ENCODE data around the gene GPC3. TPM values are rescaled to one million over a fixed set of nuclear protein-coding genes. Genes with fewer than 3 reads are reported as not detected.

The GPC3 gene
- total RNA-seq, 1 donor from 2014 or later = 628 TPM

DNA sequence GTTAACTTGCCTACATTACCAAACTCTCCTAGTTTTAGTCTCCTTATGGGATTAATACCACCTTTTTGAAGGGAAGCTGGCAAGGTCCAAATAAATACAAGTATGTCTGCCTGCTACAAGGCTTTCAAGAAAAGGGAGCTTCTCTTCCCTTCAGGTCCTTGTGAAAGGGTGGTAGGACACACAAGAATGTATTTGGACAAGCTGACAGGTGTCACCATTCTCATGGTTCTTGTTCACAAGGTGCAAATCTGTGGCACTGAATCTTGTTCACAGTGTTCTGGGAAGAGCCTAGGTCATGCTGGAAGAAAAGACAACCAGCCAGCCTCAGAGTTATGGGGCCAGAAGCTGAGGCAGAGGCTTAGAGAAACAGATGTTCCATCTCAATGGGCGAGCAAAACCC, 41.9 kb downstream of the GPC3 start:
- TF ChIP-seq, protein P1, sequence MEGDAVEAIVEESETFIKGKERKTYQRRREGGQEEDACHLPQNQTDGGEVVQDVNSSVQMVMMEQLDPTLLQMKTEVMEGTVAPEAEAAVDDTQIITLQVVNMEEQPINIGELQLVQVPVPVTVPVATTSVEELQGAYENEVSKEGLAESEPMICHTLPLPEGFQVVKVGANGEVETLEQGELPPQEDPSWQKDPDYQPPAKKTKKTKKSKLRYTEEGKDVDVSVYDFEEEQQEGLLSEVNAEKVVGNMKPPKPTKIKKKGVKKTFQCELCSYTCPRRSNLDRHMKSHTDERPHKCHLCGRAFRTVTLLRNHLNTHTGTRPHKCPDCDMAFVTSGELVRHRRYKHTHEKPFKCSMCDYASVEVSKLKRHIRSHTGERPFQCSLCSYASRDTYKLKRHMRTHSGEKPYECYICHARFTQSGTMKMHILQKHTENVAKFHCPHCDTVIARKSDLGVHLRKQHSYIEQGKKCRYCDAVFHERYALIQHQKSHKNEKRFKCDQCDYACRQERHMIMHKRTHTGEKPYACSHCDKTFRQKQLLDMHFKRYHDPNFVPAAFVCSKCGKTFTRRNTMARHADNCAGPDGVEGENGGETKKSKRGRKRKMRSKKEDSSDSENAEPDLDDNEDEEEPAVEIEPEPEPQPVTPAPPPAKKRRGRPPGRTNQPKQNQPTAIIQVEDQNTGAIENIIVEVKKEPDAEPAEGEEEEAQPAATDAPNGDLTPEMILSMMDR (conservative IDR thresholded peaks at IDR 0.05) = no peak
- Mint-ChIP-seq H3K9me3 (no peaks in the 10 kb centered on the region), H3K4me3 (no peak overlapping the region), H3K4me1 (ENCODE audit: unreplicated experiment) (peaks cover 39% of the 10 kb centered on the region), H3K27ac (no peak overlapping the region), H3K36me3 (peaks cover 18% of the 10 kb centered on the region), H3K27me3 (no peaks in the 10 kb centered on the region)
- DNase-seq (ENCODE audit: extremely low spot score, unreplicated experiment) = no peak

DNA sequence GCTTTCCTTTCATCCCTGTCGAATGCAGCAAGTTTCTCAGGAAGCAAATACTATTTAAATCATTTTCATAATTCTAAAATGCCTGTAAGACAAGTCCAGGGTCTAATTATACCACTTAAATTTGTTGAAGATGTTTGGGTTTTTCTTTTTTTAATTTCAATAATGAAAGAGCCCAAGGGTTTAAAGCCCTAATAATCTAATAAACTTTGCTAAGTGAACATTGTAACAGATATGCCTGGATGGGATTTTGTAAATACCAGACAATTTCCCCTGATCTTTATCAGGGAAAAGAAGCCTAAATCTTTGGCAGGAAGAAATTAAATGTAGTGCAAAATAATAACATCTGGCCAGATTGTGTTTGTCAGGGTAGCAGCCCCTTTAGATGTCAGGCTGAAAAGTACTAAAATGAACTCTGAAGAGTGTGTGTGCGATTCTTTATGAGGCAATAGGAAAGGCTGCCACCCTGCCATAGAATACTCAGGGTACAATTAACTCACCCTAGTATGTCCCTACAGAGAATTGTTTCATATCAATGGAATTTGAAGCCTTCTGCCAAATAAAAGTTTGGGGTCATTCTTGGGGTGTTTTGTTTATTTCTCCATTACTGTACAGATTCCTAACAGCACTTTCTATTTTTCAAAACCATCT, 45.6 kb downstream of the GPC3 start:
- Mint-ChIP-seq H3K36me3 (peaks cover 7% of the 10 kb centered on the region), H3K27me3 (no peaks in the 10 kb centered on the region), H3K4me1 (ENCODE audit: unreplicated experiment) (peaks cover 38% of the 10 kb centered on the region), H3K27ac (no peak overlapping the region), H3K4me3 (no peak overlapping the region), H3K9me3 (no peaks in the 10 kb centered on the region)
- DNase-seq (ENCODE audit: extremely low spot score, unreplicated experiment) = no peak
- TF ChIP-seq, protein P1 (conservative IDR thresholded peaks at IDR 0.05) = no peak

DNA sequence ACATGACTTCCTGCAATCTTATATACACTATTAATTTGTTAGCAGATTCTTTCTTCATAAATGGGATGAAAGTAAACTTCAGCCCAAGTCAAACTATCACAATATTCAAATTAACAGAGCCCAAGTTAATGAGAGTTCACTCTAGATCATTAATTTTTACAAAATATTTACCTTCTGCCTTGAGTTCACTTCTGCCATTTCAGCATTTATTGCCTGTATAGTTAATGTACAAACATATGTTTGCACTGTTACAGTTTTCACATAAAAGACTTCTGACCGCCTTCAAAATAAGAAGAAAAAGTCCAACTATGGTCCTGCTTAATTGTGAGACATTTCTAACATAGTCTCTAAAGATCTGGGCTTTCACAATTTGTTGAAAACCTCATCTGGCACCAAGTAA, 46.9 kb downstream of the GPC3 start:
- no peak for DNase-seq (ENCODE audit: extremely low spot score, unreplicated experiment)
- Mint-ChIP-seq H3K27ac (no peak overlapping the region), H3K27me3 (no peaks in the 10 kb centered on the region), H3K4me1 (ENCODE audit: unreplicated experiment) (peaks cover 41% of the 10 kb centered on the region), H3K9me3 (no peaks in the 10 kb centered on the region), H3K36me3 (peaks cover 4% of the 10 kb centered on the region), H3K4me3 (no peak overlapping the region)
- TF ChIP-seq, protein P1 (conservative IDR thresholded peaks at IDR 0.05) = no peak

DNA sequence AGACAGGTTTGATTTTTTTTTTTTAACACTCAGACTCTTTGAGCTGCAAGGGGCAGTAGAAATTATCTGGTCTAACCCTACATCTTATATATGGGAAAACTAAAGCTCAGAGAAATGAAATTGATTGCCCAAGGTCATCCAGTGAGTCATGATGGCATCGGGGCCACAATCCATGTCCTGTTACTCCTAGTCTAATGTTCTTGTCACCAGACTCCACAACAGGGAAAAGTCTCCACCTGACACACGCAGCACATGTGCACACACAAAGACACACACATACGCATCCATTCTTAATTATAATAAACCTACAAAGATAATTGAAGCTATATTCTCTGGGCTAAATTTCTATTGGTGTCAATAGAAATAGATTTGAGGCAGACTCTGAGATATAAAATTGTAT, 48.4 kb downstream of the GPC3 start:
- Mint-ChIP-seq H3K27ac (no peak overlapping the region), H3K9me3 (no peaks in the 10 kb centered on the region), H3K36me3 (peaks cover 4% of the 10 kb centered on the region), H3K4me3 (no peak overlapping the region), H3K27me3 (no peaks in the 10 kb centered on the region), H3K4me1 (ENCODE audit: unreplicated experiment) (peaks cover 41% of the 10 kb centered on the region)
- TF ChIP-seq, protein P1 (conservative IDR thresholded peaks at IDR 0.05) = no peak
- DNase-seq (ENCODE audit: extremely low spot score, unreplicated experiment) = no peak

DNA sequence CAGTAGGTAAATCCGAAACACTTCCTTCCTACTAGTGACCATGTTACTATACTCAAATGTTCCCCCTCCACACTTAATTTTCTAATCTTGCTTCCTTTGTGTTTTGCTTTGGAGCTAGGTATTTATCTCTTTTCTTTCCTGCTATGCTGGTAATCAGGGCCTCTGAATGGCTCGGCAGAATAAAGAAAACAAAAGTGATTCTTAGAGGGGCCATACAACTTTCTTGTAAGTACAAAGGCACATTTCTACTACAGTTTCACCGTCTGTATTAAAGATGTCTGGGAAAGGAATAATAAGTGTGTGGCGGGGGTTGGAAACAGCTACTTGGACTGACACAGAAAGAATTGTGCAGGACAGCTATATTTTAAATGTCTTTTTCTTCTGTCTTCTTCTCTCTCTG, 50.3 kb downstream of the GPC3 start:
- H3K9me3 Mint-ChIP-seq = no peaks in the 10 kb centered on the region
- H3K36me3 Mint-ChIP-seq = peaks cover 12% of the 10 kb centered on the region
- no peak for DNase-seq (ENCODE audit: extremely low spot score, unreplicated experiment)
- H3K4me3 Mint-ChIP-seq = peak overlapping the region; percentile 4
- no peaks in the 10 kb centered on the region for H3K27me3 Mint-ChIP-seq
- peak overlapping the region; percentile 15 for H3K27ac Mint-ChIP-seq
- peaks cover 35% of the 10 kb centered on the region for H3K4me1 Mint-ChIP-seq (ENCODE audit: unreplicated experiment)
- TF ChIP-seq, protein P1 (conservative IDR thresholded peaks at IDR 0.05) = no peak

All from type B pancreatic cell (in vitro differentiated cells).